Coronary artery (tissue), 2 donors: ENCODE data around the gene AGBL1.

ENCODE experiments used
- DNase-seq: peaks from one replicate; pipeline ENCODE4 v3.0.0-alpha.2; 2017; ENCODE audit warnings: low spot score
- H3K27ac ChIP-seq, 2 donors: fragments of 200-600 bp; sonication (generic); one replicate each; pipeline ENCODE4 v1.5.1; 2016 to 2019
- H3K4me3 ChIP-seq: fragments of 200-600 bp; sonication (generic); 2 replicates; pipeline ENCODE4 v1.5.1; 2016; ENCODE audit warnings: mild to moderate bottlenecking, moderate library complexity
- CTCF ChIP-seq: fragments of 200-600 bp; sonication (generic); IDR thresholded peaks from one replicate; pipeline ENCODE4 v1.5.1; 2019; ENCODE audit warnings: antibody characterized with exemption

AGBL1 gene

GRCh38 chr15:86203462-86203861 lies 123.8 kb downstream of the AGBL1 start:
- DNase-seq, result no peak
- no peak for TF ChIP-seq CTCF
- no peak overlapping the region for H3K27ac ChIP-seq
- no peak overlapping the region for H3K4me3 ChIP-seq

- Histone ChIP-seq H3K4me3 (no peak overlapping the region), H3K27ac (no peak overlapping the region)
- no peak for DNase-seq
- TF ChIP-seq CTCF, result no peak
These were observed 125.4 kb downstream of the AGBL1 start for GRCh38 chr15:86205096-86205495.

GRCh38 chr15:86213420-86213819 lies 133.7 kb downstream of the AGBL1 start:
- no peak overlapping the region for H3K27ac ChIP-seq
- DNase-seq, result no peak
- no peak for TF ChIP-seq CTCF
- H3K4me3 ChIP-seq, result no peak overlapping the region

- H3K27ac ChIP-seq, result no peak overlapping the region
- no peak overlapping the region for H3K4me3 ChIP-seq
- no peak for DNase-seq
- TF ChIP-seq CTCF, result no peak
These were observed 134.2 kb downstream of the AGBL1 start for GRCh38 chr15:86213888-86214287.

GRCh38 chr15:86221119-86221518 lies 141.4 kb downstream of the AGBL1 start:
- DNase-seq, result no peak
- Histone ChIP-seq H3K4me3 (no peak overlapping the region), H3K27ac (no peak overlapping the region)
- TF ChIP-seq CTCF, result no peak

- DNase-seq, result no peak
- no peak overlapping the region for H3K4me3 ChIP-seq
- no peak overlapping the region for H3K27ac ChIP-seq
- TF ChIP-seq CTCF, result no peak
These were observed 149.6 kb downstream of the AGBL1 start for GRCh38 chr15:86229306-86229705.

GRCh38 chr15:86229936-86230335 lies 150.3 kb downstream of the AGBL1 start:
- no peak for TF ChIP-seq CTCF
- DNase-seq, result no peak
- H3K27ac ChIP-seq, result no peak overlapping the region
- H3K4me3 ChIP-seq, result no peak overlapping the region
